Right lobe of liver (tissue), 4 donors: ENCODE results near the gene YTHDF1.

Source experiments
- POLR2A ChIP-seq: fragments of 450-650 bp; IDR thresholded peaks from one replicate; pipeline ENCODE4 v1.6.1; 2017; ENCODE audit warnings: antibody characterized with exemption, mild to moderate bottlenecking
- TF ChIP-seq, protein P1 (sequence below), 4 donors: fragments of 200-600 bp in 3 of 4; fragments of 450-650 bp in 1 of 4; IDR thresholded peaks; one replicate each; pipeline versions ENCODE4 v1.5.1 to v1.8.0; 2016 to 2022; ENCODE audit warnings: antibody characterized with exemption in 4 of 4, mild to moderate bottlenecking in 2 of 4
- donor health status: DM: no; HTN: no; CAD: no.
- donor health status: DM: no; HTN: no; CAD: no.
- donor health status: DM: no; HTN: yes; CAD: no.

DNA sequence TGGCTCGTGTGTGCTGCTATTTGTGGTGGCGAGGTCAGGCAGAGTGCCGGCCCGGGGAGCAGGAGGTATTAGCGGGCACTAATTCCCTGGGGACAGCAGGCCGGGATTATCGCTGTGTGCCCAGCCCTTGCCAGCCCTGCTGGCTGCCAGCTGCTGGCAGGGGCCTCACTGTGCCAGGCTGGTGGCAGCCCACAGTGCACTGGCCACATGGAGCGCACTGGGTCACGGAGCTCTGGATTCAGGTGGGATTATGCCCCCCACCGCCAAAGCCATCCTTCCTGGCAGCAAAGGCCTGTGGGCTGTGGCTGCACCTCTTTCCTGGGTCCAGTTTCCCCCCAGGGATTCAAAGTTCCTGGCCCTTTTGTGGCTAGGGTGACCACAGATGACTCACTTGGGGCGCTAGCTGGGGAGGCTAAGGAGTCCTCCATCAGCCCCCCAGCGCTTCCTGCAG is 59.7 kb downstream of the YTHDF1 start:
- TF ChIP-seq, protein P1, sequence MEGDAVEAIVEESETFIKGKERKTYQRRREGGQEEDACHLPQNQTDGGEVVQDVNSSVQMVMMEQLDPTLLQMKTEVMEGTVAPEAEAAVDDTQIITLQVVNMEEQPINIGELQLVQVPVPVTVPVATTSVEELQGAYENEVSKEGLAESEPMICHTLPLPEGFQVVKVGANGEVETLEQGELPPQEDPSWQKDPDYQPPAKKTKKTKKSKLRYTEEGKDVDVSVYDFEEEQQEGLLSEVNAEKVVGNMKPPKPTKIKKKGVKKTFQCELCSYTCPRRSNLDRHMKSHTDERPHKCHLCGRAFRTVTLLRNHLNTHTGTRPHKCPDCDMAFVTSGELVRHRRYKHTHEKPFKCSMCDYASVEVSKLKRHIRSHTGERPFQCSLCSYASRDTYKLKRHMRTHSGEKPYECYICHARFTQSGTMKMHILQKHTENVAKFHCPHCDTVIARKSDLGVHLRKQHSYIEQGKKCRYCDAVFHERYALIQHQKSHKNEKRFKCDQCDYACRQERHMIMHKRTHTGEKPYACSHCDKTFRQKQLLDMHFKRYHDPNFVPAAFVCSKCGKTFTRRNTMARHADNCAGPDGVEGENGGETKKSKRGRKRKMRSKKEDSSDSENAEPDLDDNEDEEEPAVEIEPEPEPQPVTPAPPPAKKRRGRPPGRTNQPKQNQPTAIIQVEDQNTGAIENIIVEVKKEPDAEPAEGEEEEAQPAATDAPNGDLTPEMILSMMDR (IDR thresholded peaks at IDR 0.05): no peak
- no peak for TF ChIP-seq POLR2A
